ENCODE results near the gene FSTL3.

Gene FSTL3

GRCh38 chr19:662962-663681 is 13.1 kb upstream of the FSTL3 start, which contains the start of gene RNF126:
TSS of gene RNF126 (minus strand) at chr19:663214. CDS start at chr19:663121, 93 bp downstream.
- no peak for TF ChIP-seq GATA3 (IDR thresholded peaks at IDR 0.05; ENCODE audit: low read depth, low read length)
- no peak for TF ChIP-seq GATA2 (IDR thresholded peaks at IDR 0.05; ENCODE audit: low read depth, low read length)

DNA sequence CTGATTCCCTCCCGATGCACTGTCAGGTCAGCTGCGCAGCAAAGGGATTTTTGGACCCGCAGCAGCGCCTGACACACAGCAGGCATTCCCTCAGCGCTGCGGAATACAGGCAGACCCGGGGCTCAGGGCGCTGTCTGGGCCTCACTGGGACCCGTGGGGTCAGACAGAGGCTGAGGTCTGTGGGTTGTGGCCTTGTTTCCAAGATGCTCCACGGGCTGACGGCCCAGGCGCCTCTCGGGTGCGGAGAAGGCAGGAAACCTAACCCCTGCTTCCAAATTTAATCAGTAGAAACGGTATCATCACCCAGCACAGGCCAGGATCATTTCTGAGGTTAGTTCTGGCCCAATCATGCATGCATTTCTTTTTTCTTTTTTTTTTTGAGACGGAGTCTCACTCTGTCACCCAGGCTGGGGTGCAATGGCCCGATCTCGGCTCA is 12.5 kb upstream of the FSTL3 start:
- no peak for TF ChIP-seq GATA3 (IDR thresholded peaks at IDR 0.05; ENCODE audit: low read depth, low read length)
- no peak for TF ChIP-seq GATA2 (IDR thresholded peaks at IDR 0.05; ENCODE audit: low read depth, low read length)

DNA sequence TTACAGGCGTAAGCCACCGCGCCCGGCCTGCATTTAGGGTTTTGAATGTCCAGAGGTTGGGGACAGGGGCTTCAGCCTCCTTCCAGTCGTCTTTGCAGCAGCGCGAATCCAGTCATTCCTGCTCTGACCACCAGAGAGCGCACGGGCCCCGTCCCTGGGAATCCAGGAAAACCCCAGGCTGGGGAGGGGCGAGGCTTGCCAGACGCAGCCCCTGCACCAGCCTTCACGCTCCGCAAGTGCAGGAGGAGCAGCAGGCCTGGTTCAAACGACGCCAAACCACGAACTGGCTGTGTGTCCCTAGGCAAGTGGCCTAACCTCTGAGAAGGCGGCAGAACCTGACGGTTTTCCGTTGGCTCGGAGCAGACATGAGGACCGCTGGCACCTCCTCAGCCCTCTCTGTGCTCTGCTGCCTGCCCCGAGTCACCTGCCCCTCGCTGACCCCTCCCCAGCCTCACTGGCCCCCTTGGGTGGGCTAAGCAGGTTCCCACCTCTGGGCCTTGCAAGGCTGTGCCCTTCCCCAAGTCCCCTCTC is 11.2 kb upstream of the FSTL3 start:
- TF ChIP-seq GATA3 (IDR thresholded peaks at IDR 0.05; ENCODE audit: low read depth, low read length), result no peak
- TF ChIP-seq GATA2 (IDR thresholded peaks at IDR 0.05; ENCODE audit: low read depth, low read length), result no peak

DNA sequence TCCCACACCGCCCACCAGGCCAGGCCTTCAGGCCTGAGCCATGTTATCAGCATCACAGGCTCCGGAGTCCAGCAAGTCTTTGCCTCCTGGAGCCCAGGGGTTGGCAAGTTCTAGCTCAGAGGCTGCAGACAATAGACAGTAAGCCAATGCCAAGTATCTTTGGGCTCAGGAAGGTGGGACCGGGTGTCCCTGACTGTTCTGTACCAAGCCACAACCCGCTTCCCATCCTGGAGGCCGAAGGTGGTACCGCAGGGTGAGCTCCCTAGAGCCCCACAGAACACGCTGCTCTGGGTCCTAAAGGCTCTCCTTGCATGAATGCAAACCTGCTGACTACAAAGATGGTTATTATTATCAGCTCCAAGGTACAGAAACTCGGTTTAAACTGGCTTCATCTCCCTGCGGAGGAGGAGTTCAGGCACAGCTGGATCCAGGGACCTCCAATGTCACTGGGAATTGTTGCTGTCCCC is 5.5 kb upstream of the FSTL3 start:
- TF ChIP-seq GATA2 (IDR thresholded peaks at IDR 0.05; ENCODE audit: low read depth, low read length), result no peak
- TF ChIP-seq GATA3 (IDR thresholded peaks at IDR 0.05; ENCODE audit: low read depth, low read length), result no peak

GRCh38 chr19:674282-675151 is 1.7 kb upstream of the FSTL3 start:
- TF ChIP-seq GATA2 (IDR thresholded peaks at IDR 0.05; ENCODE audit: low read depth, low read length), result no peak
- no peak for TF ChIP-seq GATA3 (IDR thresholded peaks at IDR 0.05; ENCODE audit: low read depth, low read length)

DNA sequence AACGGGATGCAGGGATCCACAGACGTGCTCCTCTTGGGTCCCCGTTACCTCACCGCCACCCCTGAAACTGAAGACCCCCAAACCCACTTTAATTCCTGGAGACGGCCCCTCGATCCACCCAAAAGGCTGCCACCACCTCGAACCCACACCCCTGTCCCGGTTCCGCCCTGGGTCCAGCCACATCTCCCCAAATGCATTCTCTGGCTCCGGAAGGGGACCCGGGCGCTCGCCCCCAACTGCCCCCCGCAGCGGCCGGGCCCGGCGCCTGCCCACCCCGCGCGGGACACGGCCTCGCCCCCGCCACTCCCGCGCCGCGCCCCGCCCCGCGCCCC is 219 bp upstream of the FSTL3 start:
- TF ChIP-seq GATA2 (IDR thresholded peaks at IDR 0.05; ENCODE audit: low read depth, low read length), result no peak
- TF ChIP-seq GATA3 (IDR thresholded peaks at IDR 0.05; ENCODE audit: low read depth, low read length), result no peak

DNA sequence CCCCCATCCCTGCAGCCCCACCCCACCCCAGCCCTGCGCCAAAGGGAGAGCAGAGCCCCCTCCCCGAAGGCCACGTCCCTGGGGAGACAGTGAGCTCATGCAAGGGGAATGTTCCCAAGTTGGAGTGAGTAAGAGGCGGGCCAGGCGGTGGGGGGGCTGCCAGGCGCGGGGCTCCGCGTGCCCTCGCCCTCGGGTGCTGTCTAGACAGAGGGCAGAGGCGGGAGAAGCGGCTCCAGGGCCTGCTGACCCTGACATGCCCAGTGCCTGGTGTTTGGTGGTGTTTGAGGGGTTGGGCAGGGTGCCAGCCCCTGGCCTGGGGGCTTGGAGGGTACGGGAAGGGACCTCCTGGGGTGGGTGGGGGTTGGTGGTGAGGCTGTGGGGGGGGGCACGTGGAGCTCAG is 1.0 kb downstream of the FSTL3 start:
- TF ChIP-seq GATA2 (IDR thresholded peaks at IDR 0.05; ENCODE audit: low read depth, low read length) (no peak), GATA3 (IDR thresholded peaks at IDR 0.05; ENCODE audit: low read depth, low read length) (no peak)

DNA sequence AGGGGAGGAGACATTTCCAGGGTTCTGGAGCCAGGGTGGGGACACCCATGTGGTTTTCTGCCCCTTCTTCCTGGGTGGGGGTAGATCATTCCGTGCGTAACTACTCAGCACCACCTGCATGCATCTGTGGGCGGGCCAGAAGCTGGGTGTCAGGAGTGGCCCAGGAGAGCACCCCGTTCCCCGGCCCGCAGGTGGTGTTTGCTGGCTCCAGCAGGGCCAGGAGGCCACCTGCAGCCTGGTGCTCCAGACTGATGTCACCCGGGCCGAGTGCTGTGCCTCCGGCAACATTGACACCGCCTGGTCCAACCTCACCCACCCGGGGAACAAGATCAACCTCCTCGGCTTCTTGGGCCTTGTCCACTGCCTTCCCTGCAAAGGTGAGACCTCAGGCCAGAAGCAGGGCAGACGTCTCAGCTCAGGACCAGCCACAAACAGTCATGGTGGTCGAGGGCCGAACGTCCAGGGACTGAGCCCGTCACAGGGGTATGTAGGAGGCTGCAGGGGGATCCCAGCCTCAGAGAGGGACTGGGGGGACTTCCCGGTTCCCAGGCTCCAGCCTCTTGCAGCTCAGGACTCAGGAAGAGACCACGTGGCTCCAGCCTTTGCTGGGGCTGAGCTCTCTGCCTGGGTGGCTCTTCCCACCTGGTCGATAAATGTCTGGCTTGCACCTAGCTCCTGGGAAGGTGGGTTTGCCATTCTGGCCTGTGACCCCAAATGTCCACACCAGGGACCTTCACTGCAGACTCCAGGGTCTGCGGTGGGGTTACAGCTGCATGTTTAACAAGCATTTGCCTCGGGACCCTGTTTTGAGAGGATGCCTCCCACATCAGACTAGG is 1.6 kb downstream of the FSTL3 start:
- TF ChIP-seq GATA2 (IDR thresholded peaks at IDR 0.05; ENCODE audit: low read depth, low read length), result no peak
- no peak for TF ChIP-seq GATA3 (IDR thresholded peaks at IDR 0.05; ENCODE audit: low read depth, low read length)

- TF ChIP-seq GATA3 (IDR thresholded peaks at IDR 0.05; ENCODE audit: low read depth, low read length) (no peak), GATA2 (IDR thresholded peaks at IDR 0.05; ENCODE audit: low read depth, low read length) (no peak)
These were observed 2.7 kb downstream of the FSTL3 start for GRCh38 chr19:678791-679388.

GRCh38 chr19:679418-680286 is 3.5 kb downstream of the FSTL3 start:
- TF ChIP-seq GATA2 (IDR thresholded peaks at IDR 0.05; ENCODE audit: low read depth, low read length), result no peak

DNA sequence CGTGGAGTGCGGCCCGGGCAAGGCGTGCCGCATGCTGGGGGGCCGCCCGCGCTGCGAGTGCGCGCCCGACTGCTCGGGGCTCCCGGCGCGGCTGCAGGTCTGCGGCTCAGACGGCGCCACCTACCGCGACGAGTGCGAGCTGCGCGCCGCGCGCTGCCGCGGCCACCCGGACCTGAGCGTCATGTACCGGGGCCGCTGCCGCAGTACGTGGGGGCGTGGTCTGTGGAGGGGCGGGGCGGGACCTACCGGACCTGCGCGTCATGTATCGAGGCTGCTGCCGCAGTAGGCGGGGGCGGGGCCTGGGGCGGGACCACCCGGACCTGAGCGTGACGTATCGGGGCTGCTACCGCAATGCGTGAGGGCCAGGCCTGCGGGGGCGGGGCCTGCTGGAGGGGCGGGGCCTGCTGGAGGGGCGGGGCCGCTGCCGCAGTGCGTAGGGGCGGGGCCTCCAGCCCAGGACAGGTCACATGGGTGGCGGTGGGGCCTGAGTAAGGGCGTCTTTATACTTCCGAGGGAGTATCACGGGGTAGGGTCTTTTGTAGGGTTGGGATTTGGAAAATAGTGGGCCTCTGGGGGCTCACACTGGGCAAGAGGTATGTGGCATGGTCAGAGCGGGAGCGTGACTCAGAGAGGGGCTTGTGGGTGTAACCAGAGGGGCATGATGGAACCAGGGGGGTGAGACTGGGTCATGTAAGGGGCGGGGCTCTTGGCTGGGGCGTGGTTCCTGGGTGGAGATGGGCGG is 4.3 kb downstream of the FSTL3 start:
- no peak for TF ChIP-seq GATA2 (IDR thresholded peaks at IDR 0.05; ENCODE audit: low read depth, low read length)
- no peak for TF ChIP-seq GATA3 (IDR thresholded peaks at IDR 0.05; ENCODE audit: low read depth, low read length)

Measured in SH-SY5Y (cell line).